Stimulated activated naive CD8-positive, alpha-beta T cell treated with anti-CD3 and anti-CD28 coated beads, Interleukin-15, Interleukin-2, amounts not matched to agents 100 ng/mL and 50 ng/mL, for 24 hours (primary cell): ENCODE measurements around the gene NUDT17.

ENCODE experiments used
- H3K27ac Mint-ChIP-seq: one replicate; pipeline ENCODE4 v1.8.0; 2021; ENCODE audit warnings: mild to moderate bottlenecking, mixed read lengths
- H3K27me3 Mint-ChIP-seq: one replicate; pipeline ENCODE4 v1.8.0; 2021; ENCODE audit warnings: mixed read lengths
- H3K36me3 Mint-ChIP-seq: one replicate; pipeline ENCODE4 v1.8.0; 2021; ENCODE audit warnings: low read depth, mixed read lengths
- H3K4me1 Mint-ChIP-seq: one replicate; pipeline ENCODE4 v1.8.0; 2021; ENCODE audit warnings: low read depth, mixed read lengths
- H3K4me3 Mint-ChIP-seq: one replicate; pipeline ENCODE4 v1.8.0; 2021; ENCODE audit warnings: mild to moderate bottlenecking, mixed read lengths
- H3K9me3 Mint-ChIP-seq: one replicate; pipeline ENCODE4 v1.8.0; 2021; ENCODE audit warnings: mixed read lengths

Gene NUDT17

GRCh38 chr1:145891587-145892485 is 46.4 kb downstream of the NUDT17 start:
- Mint-ChIP-seq H3K27me3 (no peaks in the 10 kb centered on the region), H3K4me1 (peaks cover 1% of the 10 kb centered on the region), H3K27ac (no peak overlapping the region), H3K36me3 (no peaks in the 10 kb centered on the region), H3K9me3 (no peaks in the 10 kb centered on the region), H3K4me3 (no peak overlapping the region)

DNA sequence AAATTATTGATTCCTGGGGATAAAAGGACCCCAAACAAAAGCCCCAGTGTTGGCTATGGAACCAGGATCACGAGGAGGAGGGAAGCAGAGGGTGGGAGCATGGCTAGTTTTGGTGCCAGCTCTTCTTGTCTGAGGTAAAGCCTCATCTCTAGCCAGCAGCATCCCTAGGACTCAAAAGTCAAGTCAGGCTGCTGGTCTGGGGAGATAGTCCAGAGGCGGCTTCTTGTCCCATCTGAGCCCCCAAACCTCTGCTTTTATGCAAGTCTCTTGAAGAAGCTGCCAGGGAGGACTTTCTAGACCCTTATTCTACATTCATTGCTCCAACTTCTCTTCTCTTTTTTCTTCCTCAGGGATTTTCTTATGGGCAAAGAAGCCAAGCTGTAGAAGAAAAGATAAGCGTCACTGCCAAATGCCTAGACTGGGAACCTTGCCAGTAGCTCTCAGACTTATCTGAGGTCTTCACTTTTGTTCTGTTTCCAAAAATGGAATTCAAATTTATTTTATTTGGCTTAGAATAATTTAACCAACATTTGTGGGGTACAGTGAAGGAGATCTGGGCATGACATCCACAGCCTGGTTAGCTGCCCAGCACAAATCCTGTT is 47.2 kb downstream of the NUDT17 start:
- Mint-ChIP-seq H3K36me3 (peaks cover 2% of the 10 kb centered on the region), H3K27me3 (no peaks in the 10 kb centered on the region), H3K9me3 (no peaks in the 10 kb centered on the region), H3K4me1 (no peaks in the 10 kb centered on the region), H3K27ac (no peak overlapping the region), H3K4me3 (no peak overlapping the region)

GRCh38 chr1:145893306-145894055 is 48.1 kb downstream of the NUDT17 start:
- Mint-ChIP-seq H3K27ac (no peak overlapping the region), H3K9me3 (no peaks in the 10 kb centered on the region), H3K27me3 (no peaks in the 10 kb centered on the region), H3K4me3 (no peak overlapping the region), H3K36me3 (peaks cover 5% of the 10 kb centered on the region), H3K4me1 (no peaks in the 10 kb centered on the region)

- no peaks in the 10 kb centered on the region for H3K27me3 Mint-ChIP-seq
- H3K4me3 Mint-ChIP-seq: no peak overlapping the region
- peaks cover 5% of the 10 kb centered on the region for H3K36me3 Mint-ChIP-seq
- H3K27ac Mint-ChIP-seq: no peak overlapping the region
- no peaks in the 10 kb centered on the region for H3K9me3 Mint-ChIP-seq
- no peaks in the 10 kb centered on the region for H3K4me1 Mint-ChIP-seq
Measured at GRCh38 chr1:145895471-145895870, 50.0 kb downstream of the NUDT17 start.

GRCh38 chr1:145897969-145898368 is 52.5 kb downstream of the NUDT17 start:
- no peaks in the 10 kb centered on the region for H3K27me3 Mint-ChIP-seq
- no peaks in the 10 kb centered on the region for H3K9me3 Mint-ChIP-seq
- peaks cover 5% of the 10 kb centered on the region for H3K36me3 Mint-ChIP-seq
- no peak overlapping the region for H3K27ac Mint-ChIP-seq
- no peaks in the 10 kb centered on the region for H3K4me1 Mint-ChIP-seq
- H3K4me3 Mint-ChIP-seq: no peak overlapping the region
